Measurements from ENCODE around the gene LRRC56. TPM values are rescaled to one million over a fixed set of nuclear protein-coding genes. Genes with fewer than 3 reads are reported as not detected.

Gene LRRC56
- polyA plus RNA-seq, 1 experiment, result 0.86 TPM

- H3K9me3 ChIP-seq (ENCODE audit: control insufficient read depth, insufficient read depth, low read length), result no peaks in the 10 kb centered on the region; the same call in 1 of the 2 replicates
- DNase-seq (ENCODE audit: low read depth, low spot score), result no peak
- ChIA-PET POLR2A (interaction anchor here (0.6 kb wide), 1 partner anchor 264 kb away, joined by 3 read pairs; no protein-coding TSS in a partner anchor), CTCF (interaction anchor here (1.9 kb wide), 1 partner anchor 10 kb away, joined by 8 read pairs; no protein-coding TSS in a partner anchor)
- no peak overlapping the region for H3K27ac ChIP-seq (ENCODE audit: low read depth, low read length)
- TF ChIP-seq, protein P1, sequence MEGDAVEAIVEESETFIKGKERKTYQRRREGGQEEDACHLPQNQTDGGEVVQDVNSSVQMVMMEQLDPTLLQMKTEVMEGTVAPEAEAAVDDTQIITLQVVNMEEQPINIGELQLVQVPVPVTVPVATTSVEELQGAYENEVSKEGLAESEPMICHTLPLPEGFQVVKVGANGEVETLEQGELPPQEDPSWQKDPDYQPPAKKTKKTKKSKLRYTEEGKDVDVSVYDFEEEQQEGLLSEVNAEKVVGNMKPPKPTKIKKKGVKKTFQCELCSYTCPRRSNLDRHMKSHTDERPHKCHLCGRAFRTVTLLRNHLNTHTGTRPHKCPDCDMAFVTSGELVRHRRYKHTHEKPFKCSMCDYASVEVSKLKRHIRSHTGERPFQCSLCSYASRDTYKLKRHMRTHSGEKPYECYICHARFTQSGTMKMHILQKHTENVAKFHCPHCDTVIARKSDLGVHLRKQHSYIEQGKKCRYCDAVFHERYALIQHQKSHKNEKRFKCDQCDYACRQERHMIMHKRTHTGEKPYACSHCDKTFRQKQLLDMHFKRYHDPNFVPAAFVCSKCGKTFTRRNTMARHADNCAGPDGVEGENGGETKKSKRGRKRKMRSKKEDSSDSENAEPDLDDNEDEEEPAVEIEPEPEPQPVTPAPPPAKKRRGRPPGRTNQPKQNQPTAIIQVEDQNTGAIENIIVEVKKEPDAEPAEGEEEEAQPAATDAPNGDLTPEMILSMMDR (IDR thresholded peaks at IDR 0.05; ENCODE audit: low read depth, low read length), result no peak
- no peaks in the 10 kb centered on the region for H3K27me3 ChIP-seq (ENCODE audit: control insufficient read depth, insufficient read depth, low read length)
- no peak overlapping the region for H3K4me3 ChIP-seq (ENCODE audit: low read depth, low read length)
Observed at GRCh38 chr11:544817-545166, 7.5 kb downstream of the LRRC56 start.

- ChIA-PET CTCF (interaction anchor here (1.9 kb wide), 1 partner anchor 10 kb away, joined by 8 read pairs; no protein-coding TSS in a partner anchor), POLR2A (no interaction called here)
- TF ChIP-seq, protein P1 (IDR thresholded peaks at IDR 0.05; ENCODE audit: low read depth, low read length), result no peak
- Histone ChIP-seq H3K9me3 (ENCODE audit: control insufficient read depth, insufficient read depth, low read length) (no peaks in the 10 kb centered on the region; the same call in 1 of the 2 replicates), H3K27me3 (ENCODE audit: control insufficient read depth, insufficient read depth, low read length) (no peaks in the 10 kb centered on the region), H3K27ac (ENCODE audit: low read depth, low read length) (no peak overlapping the region), H3K4me3 (ENCODE audit: low read depth, low read length) (no peak overlapping the region)
- DNase-seq (ENCODE audit: low read depth, low spot score), result no peak
Observed at GRCh38 chr11:545171-545570, 7.8 kb downstream of the LRRC56 start.

- TF ChIP-seq, protein P1 (IDR thresholded peaks at IDR 0.05; ENCODE audit: low read depth, low read length), result no peak
- no peak overlapping the region for H3K27ac ChIP-seq (ENCODE audit: low read depth, low read length)
- POLR2A ChIA-PET, result no interaction called here
- H3K27me3 ChIP-seq (ENCODE audit: control insufficient read depth, insufficient read depth, low read length), result peaks cover 3% of the 10 kb centered on the region
- no peak overlapping the region for H3K4me3 ChIP-seq (ENCODE audit: low read depth, low read length)
- CTCF ChIA-PET, result no interaction called here
- no peak for DNase-seq (ENCODE audit: low read depth, low spot score)
- no peaks in the 10 kb centered on the region; the same call in 1 of the 2 replicates for H3K9me3 ChIP-seq (ENCODE audit: control insufficient read depth, insufficient read depth, low read length)
Observed at GRCh38 chr11:548700-549603, 11.6 kb downstream of the LRRC56 start.

DNA sequence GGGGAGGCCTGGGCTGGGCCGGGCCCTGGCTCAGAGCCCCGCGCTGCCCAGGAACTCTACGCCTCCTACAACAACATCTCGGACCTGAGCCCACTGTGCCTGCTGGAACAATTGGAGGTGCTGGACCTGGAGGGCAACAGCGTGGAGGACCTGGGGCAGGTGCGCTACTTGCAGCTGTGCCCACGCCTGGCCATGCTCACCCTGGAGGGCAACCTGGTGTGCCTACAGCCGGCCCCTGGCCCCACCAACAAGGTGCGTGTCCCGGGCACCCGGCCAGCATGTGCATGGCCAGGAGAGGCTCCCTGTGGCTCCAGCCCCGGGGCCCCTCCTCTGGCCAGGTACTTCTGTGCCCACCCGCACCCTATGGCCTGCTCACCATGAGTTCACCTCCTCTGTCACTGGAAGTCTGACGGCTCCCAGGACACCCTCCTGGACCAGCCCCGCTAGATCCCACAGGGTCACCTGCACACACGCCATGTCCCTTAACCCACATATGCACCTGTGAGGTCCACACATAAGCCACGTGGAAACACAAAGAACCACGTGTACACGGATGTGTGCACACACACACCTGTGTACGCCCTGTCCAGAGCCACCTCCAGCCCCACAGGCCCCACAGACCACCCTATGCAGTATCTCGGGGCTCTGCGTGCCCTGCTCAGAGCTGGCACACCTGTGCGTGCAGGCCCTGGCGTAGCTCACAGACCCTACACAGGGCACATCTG is 12.9 kb downstream of the LRRC56 start:
- CTCF ChIA-PET, result no interaction called here
- H3K27me3 ChIP-seq (ENCODE audit: control insufficient read depth, insufficient read depth, low read length), result peaks cover 11% of the 10 kb centered on the region
- no peak overlapping the region for H3K4me3 ChIP-seq (ENCODE audit: low read depth, low read length)
- POLR2A ChIA-PET, result no interaction called here
- no peak overlapping the region for H3K27ac ChIP-seq (ENCODE audit: low read depth, low read length)
- DNase-seq (ENCODE audit: low read depth, low spot score), result no peak
- TF ChIP-seq, protein P1 (IDR thresholded peaks at IDR 0.05; ENCODE audit: low read depth, low read length), result no peak
- H3K9me3 ChIP-seq (ENCODE audit: control insufficient read depth, insufficient read depth, low read length), result no peaks in the 10 kb centered on the region; the same call in 1 of the 2 replicates

GRCh38 chr11:550746-551085 is 13.4 kb downstream of the LRRC56 start:
- H3K27ac ChIP-seq (ENCODE audit: low read depth, low read length), result no peak overlapping the region
- TF ChIP-seq, protein P1 (IDR thresholded peaks at IDR 0.05; ENCODE audit: low read depth, low read length), result no peak
- H3K27me3 ChIP-seq (ENCODE audit: control insufficient read depth, insufficient read depth, low read length), result peaks cover 12% of the 10 kb centered on the region
- no peaks in the 10 kb centered on the region; the same call in 1 of the 2 replicates for H3K9me3 ChIP-seq (ENCODE audit: control insufficient read depth, insufficient read depth, low read length)
- CTCF ChIA-PET, result no interaction called here
- H3K4me3 ChIP-seq (ENCODE audit: low read depth, low read length), result no peak overlapping the region
- POLR2A ChIA-PET, result no interaction called here
- DNase-seq (ENCODE audit: low read depth, low spot score), result no peak
